BLaER1 treated with 17β-estradiol and CSF1 and Interleukin-3, amounts not matched to agents 10 nM and 100 nM (cell line): ENCODE data around the gene ZBTB8A.
A peak's percentile ranks its signal among the peaks of the same experiment; 100 is the strongest.
"Not testable (repeated sequence)": the region's sequence is repeated elsewhere in the genome, so short reads cannot be mapped to it uniquely, and the experiment has no call there.

Source experiments
- H3K27ac ChIP-seq, 11 experiments: shearing (Covaris generic); formaldehyde crosslinking; 2 replicates each; pipeline ENCODE4 v1.8.1; 2022
- H3K27me3 ChIP-seq, 11 experiments: shearing (Covaris generic); formaldehyde crosslinking; 2 replicates each; pipeline ENCODE4 v1.8.1; 2022
- H3K36me3 ChIP-seq, 11 experiments: shearing (Covaris generic); formaldehyde crosslinking; 2 replicates each; pipeline ENCODE4 v1.8.1; 2022
- H3K4me1 ChIP-seq, 10 experiments: shearing (Covaris generic); formaldehyde crosslinking; 2 replicates each; pipeline ENCODE4 v1.8.1; 2022
- H3K4me2 ChIP-seq, 11 experiments: shearing (Covaris generic); formaldehyde crosslinking; 2 replicates each; pipeline ENCODE4 v1.8.1; 2022
- H3K4me3 ChIP-seq, 10 experiments: shearing (Covaris generic); formaldehyde crosslinking; 2 replicates each; pipeline ENCODE4 v1.8.1; 2022
- H3K9ac ChIP-seq, 11 experiments: shearing (Covaris generic); formaldehyde crosslinking; 2 replicates each; pipeline ENCODE4 v1.8.1; 2022
- H3K9me3 ChIP-seq, 11 experiments: shearing (Covaris generic); formaldehyde crosslinking; replicated peaks in 1 of 11; 2 replicates each; pipeline ENCODE4 v1.8.1; 2022
- H4K20me1 ChIP-seq, 11 experiments: shearing (Covaris generic); formaldehyde crosslinking; 2 replicates each; pipeline ENCODE4 v1.8.1; 2022
- Cebpa-rat ChIP-seq, 11 experiments: shearing (Covaris generic); IDR thresholded peaks; 2 replicates each; pipeline ENCODE4 v1.8.1; 2022

ZBTB8A gene

GRCh38 chr1:32525661-32526444, 13.4 kb upstream of the ZBTB8A start:
- no peaks in the 10 kb centered on the region for H3K27me3 ChIP-seq
- no peak overlapping the region for H3K27ac ChIP-seq
- no peaks in the 10 kb centered on the region for H4K20me1 ChIP-seq
- peaks cover 0 to 8% (median 4%) of the 10 kb centered on the region in 10 experiments; a peak in 10 of 20 replicates for H3K4me1 ChIP-seq
- peaks cover 0 to 6% (median 1%) of the 10 kb centered on the region in 11 experiments; a peak in 8 of 22 replicates for H3K9me3 ChIP-seq
- H3K36me3 ChIP-seq = no peaks in the 10 kb centered on the region
- H3K4me2 ChIP-seq = no peak overlapping the region
- H3K4me3 ChIP-seq = no peak overlapping the region
- H3K9ac ChIP-seq = no peak overlapping the region
- no peak for TF ChIP-seq Cebpa-rat (IDR thresholded peaks at IDR 0.05)

- not testable (repeated sequence) for H3K36me3 ChIP-seq, H3K4me2 ChIP-seq, H3K4me1 ChIP-seq, H3K27ac ChIP-seq, H3K4me3 ChIP-seq, H4K20me1 ChIP-seq, H3K9ac ChIP-seq, H3K27me3 ChIP-seq
- H3K9me3 ChIP-seq = peaks cover 8 to 24% (median 17%) of the 10 kb centered on the region in 11 experiments
These were observed 10.7 kb upstream of the ZBTB8A start for GRCh38 chr1:32528550-32528949.

GRCh38 chr1:32533792-32534327, 5.4 kb upstream of the ZBTB8A start:
- no peak overlapping the region for H3K4me3 ChIP-seq
- no peaks in the 10 kb centered on the region for H4K20me1 ChIP-seq
- H3K9me3 ChIP-seq = peaks cover 8 to 24% (median 17%) of the 10 kb centered on the region in 11 experiments
- H3K27ac ChIP-seq = no peak overlapping the region
- H3K4me2 ChIP-seq = peak overlapping the region in 4 of 11 experiments; percentile 29 to 45 (median 36); a peak in 5 of 22 replicates
- no peaks in the 10 kb centered on the region for H3K36me3 ChIP-seq
- no peak for TF ChIP-seq Cebpa-rat (IDR thresholded peaks at IDR 0.05)
- H3K27me3 ChIP-seq = peaks cover 11 to 56% (median 43%) of the 10 kb centered on the region in 11 experiments
- no peak overlapping the region for H3K9ac ChIP-seq
- peaks cover 0 to 25% (median 10%) of the 10 kb centered on the region in 10 experiments; a peak in 15 of 20 replicates for H3K4me1 ChIP-seq

DNA sequence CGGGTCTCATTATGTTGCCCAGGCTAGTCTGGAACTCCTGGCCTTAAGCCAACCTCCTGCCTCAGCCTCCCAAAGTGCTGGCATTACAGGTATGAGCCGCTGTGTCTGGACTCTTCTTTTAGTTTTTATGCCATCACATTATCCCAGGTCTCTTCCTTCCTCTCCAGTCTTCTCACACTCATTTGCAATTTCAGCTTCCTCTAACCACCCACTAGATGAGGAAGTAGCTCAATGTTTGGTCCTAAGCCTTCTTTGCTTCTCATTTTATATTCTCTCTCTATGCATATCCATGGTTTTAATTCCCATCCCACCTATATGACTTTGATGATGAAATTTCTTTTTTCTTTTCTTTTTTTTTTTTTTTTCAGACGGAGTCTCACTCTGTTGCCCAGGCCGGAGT, 3.1 kb upstream of the ZBTB8A start:
- Histone ChIP-seq H3K27ac (no peak overlapping the region), H3K4me3 (no peak overlapping the region), H3K4me1 (peaks cover 3 to 36% (median 19%) of the 10 kb centered on the region in 10 experiments; a peak in 18 of 20 replicates), H4K20me1 (no peaks in the 10 kb centered on the region), H3K9ac (no peak overlapping the region), H3K9me3 (peaks cover 8 to 16% (median 13%) of the 10 kb centered on the region in 11 experiments), H3K4me2 (peak overlapping the region in 8 of 11 experiments; percentile 1 to 61 (median 41); a peak in 13 of 22 replicates), H3K27me3 (peaks cover 34 to 78% (median 66%) of the 10 kb centered on the region in 11 experiments), H3K36me3 (no peaks in the 10 kb centered on the region)
- TF ChIP-seq Cebpa-rat (IDR thresholded peaks at IDR 0.05) = no peak

- Histone ChIP-seq H3K4me2 (peak overlapping the region in 4 of 11 experiments; percentile 13 to 61 (median 48); a peak in 5 of 22 replicates), H3K4me1 (peaks cover 3 to 36% (median 19%) of the 10 kb centered on the region in 10 experiments; a peak in 18 of 20 replicates), H3K36me3 (no peaks in the 10 kb centered on the region), H3K9me3 (peaks cover 4 to 10% (median 7%) of the 10 kb centered on the region in 11 experiments), H3K27me3 (peaks cover 36 to 85% (median 72%) of the 10 kb centered on the region in 11 experiments), H3K27ac (no peak overlapping the region), H3K9ac (no peak overlapping the region), H3K4me3 (no peak overlapping the region), H4K20me1 (no peaks in the 10 kb centered on the region)
- TF ChIP-seq Cebpa-rat (IDR thresholded peaks at IDR 0.05) = no peak
These were observed 2.5 kb upstream of the ZBTB8A start for GRCh38 chr1:32536764-32537163.

DNA sequence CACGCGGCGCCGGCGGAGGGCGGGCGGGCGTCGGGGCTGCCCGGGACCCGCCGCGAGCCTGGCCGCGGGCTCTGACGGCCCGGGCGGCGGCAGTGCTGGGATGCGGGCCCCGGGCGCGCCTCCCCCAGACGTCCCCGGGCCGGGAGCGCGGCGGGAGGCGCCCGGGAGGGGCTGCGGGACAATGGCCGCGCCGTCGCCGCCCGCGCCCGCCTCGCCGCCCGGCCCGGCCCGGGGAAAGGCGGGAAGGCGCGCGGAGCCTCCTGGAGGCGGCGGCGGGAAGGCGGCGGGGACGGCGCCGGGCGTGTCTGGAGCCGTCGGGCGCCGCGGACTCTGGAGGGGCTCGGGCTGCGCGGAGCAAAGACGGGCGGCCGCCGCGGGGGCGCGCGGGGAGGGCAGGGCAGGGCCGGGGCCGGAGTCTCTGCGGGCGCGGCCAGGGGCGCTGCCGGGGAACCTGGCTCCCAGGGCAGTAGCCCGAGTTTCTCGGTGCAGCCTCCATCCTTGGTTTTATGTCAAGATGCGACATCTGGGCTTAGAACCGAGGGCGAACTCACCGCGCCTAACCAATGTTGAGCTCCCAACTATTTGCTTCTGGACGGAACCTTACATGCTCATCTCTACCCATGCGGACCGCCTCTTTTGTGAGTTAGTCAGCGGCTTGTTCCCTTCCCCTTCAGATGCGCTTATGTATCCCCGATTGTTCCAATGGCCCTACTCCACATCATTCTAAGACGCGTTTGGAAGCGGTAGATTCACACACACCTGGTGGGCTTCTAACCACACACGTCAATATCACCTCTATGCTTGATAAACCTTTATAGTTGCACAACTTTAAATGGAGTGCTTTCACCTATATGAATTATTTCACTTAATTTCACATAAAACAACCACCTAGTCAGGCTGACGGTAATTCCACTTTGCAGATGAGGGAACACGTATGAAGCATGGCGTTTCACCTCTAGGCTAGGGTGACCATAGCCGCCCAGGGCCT, 651 bp downstream of the ZBTB8A start:
- Histone ChIP-seq H3K9me3 (no peaks in the 10 kb centered on the region), H3K4me3 (peak overlapping the region; percentile 64 to 73 (median 68)), H3K27me3 (peaks cover 36 to 67% (median 64%) of the 10 kb centered on the region in 11 experiments), H3K4me1 (peaks cover 3 to 36% (median 13%) of the 10 kb centered on the region in 10 experiments; a peak in 18 of 20 replicates), H3K4me2 (peak overlapping the region; percentile 60 to 90 (median 84)), H3K36me3 (no peaks in the 10 kb centered on the region), H3K27ac (peak overlapping the region; percentile 29 to 78 (median 71); a peak in 20 of 22 replicates), H3K9ac (peak overlapping the region; percentile 69 to 84 (median 78)), H4K20me1 (no peaks in the 10 kb centered on the region)
- 0 out of 22 replicates have a peak, but pooled peaks of 2 of the 11 experiments have one; percentile 22 to 24 for TF ChIP-seq Cebpa-rat (IDR thresholded peaks at IDR 0.05)

- Histone ChIP-seq H3K36me3 (no peaks in the 10 kb centered on the region), H3K9ac (no peak overlapping the region), H3K27me3 (peaks cover 36 to 61% (median 57%) of the 10 kb centered on the region in 11 experiments), H3K4me1 (peaks cover 3 to 29% (median 13%) of the 10 kb centered on the region in 10 experiments; a peak in 18 of 20 replicates), H3K9me3 (no peaks in the 10 kb centered on the region), H3K27ac (no peak overlapping the region), H3K4me2 (peak overlapping the region in 10 of 11 experiments; percentile 60 to 90 (median 84); a peak in 13 of 22 replicates), H3K4me3 (peak overlapping the region in 5 of 10 experiments; percentile 64 to 71 (median 70); a peak in 5 of 20 replicates), H4K20me1 (no peaks in the 10 kb centered on the region)
- TF ChIP-seq Cebpa-rat (IDR thresholded peaks at IDR 0.05) = no peak
These were observed 1.4 kb downstream of the ZBTB8A start for GRCh38 chr1:32540605-32541004.

DNA sequence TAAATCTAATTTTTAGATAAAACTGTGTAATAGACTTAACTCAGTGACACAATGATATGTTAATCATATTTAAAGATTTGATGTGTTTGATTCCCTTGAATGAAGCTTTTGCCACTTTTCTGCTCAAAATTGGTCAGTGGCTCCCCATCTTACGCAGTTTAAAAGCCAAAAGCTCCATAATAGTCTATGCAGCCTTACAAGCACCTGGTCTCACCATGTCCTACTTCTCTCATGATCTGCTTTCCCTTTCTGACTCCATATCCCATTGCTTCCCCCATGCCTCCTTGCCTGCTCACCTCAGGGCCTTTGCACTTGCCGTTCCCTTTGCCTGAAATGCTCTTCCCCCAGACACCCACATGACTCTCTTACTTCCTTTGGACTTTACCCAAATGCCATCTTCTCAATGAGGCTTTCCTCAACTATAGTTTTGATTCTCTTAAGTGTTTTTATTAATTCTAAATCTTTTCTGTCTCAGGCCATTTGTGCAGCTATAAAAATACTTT, 1.9 kb downstream of the ZBTB8A start:
- Histone ChIP-seq H4K20me1 (no peaks in the 10 kb centered on the region), H3K9me3 (no peaks in the 10 kb centered on the region), H3K27ac (no peak overlapping the region), H3K27me3 (peaks cover 36 to 56% (median 54%) of the 10 kb centered on the region in 11 experiments), H3K4me2 (no peak overlapping the region), H3K4me3 (no peak overlapping the region), H3K36me3 (no peaks in the 10 kb centered on the region), H3K9ac (no peak overlapping the region), H3K4me1 (peaks cover 3 to 24% (median 11%) of the 10 kb centered on the region in 10 experiments; a peak in 17 of 20 replicates)
- no peak for TF ChIP-seq Cebpa-rat (IDR thresholded peaks at IDR 0.05)
